WERI-Rb-1 (cell line): ENCODE data around the gene POLR2L.

Source experiments
- DNase-seq: peaks from one replicate; pipeline ENCODE4 v3.0.0-alpha.2; 2020
- H3K27ac ChIP-seq: fragments of 250-450 bp; sonication (Bioruptor Pico); 2 replicates; pipeline ENCODE4 v1.5.1; 2020; ENCODE audit warnings: mild to moderate bottlenecking, moderate library complexity
- H3K27me3 ChIP-seq: fragments of 250-450 bp; sonication (Bioruptor Pico); 2 replicates; pipeline ENCODE4 v1.5.1; 2021; ENCODE audit warnings: mild to moderate bottlenecking, low read depth, moderate library complexity; ENCODE audit not compliant: insufficient read depth, severe bottlenecking
- H3K36me3 ChIP-seq: fragments of 250-450 bp; sonication (Bioruptor Pico); 2 replicates; pipeline ENCODE4 v1.5.1; 2020; ENCODE audit warnings: mild to moderate bottlenecking, moderate library complexity
- H3K4me3 ChIP-seq: 2 replicates; pipeline ENCODE4 v1.5.1; 2011; ENCODE audit warnings: low read depth, mild to moderate bottlenecking, control low read depth, low read length
- H3K9me3 ChIP-seq: fragments of 250-450 bp; sonication (Bioruptor Pico); 2 replicates; pipeline ENCODE4 v1.5.1; 2021; ENCODE audit warnings: mild to moderate bottlenecking, moderate library complexity; ENCODE audit not compliant: severe bottlenecking
- CTCF ChIP-seq: IDR thresholded peaks from 2 replicates; pipeline ENCODE4 v1.5.1; 2011; ENCODE audit warnings: low read depth, mild to moderate bottlenecking, control low read depth, inconsistent platforms, low read length

POLR2L gene

GRCh38 chr11:867856-868358 is 25.6 kb upstream of the POLR2L start:
- Histone ChIP-seq H3K9me3 (no peaks in the 10 kb centered on the region), H3K27me3 (no peaks in the 10 kb centered on the region), H3K27ac (no peak overlapping the region), H3K4me3 (no peak overlapping the region), H3K36me3 (peaks cover 27% of the 10 kb centered on the region)
- TF ChIP-seq CTCF = no peak
- DNase-seq = no peak

GRCh38 chr11:866481-866880 is 24.2 kb upstream of the POLR2L start:
- no peak for TF ChIP-seq CTCF
- Histone ChIP-seq H3K27ac (no peak overlapping the region), H3K4me3 (no peak overlapping the region), H3K36me3 (peaks cover 27% of the 10 kb centered on the region), H3K9me3 (no peaks in the 10 kb centered on the region), H3K27me3 (no peaks in the 10 kb centered on the region)
- DNase-seq = no peak

GRCh38 chr11:865462-866430 is 23.4 kb upstream of the POLR2L start:
- Histone ChIP-seq H3K9me3 (no peaks in the 10 kb centered on the region), H3K4me3 (no peak overlapping the region), H3K36me3 (peaks cover 27% of the 10 kb centered on the region), H3K27ac (no peak overlapping the region), H3K27me3 (no peaks in the 10 kb centered on the region)
- TF ChIP-seq CTCF = no peak
- DNase-seq = no peak

DNA sequence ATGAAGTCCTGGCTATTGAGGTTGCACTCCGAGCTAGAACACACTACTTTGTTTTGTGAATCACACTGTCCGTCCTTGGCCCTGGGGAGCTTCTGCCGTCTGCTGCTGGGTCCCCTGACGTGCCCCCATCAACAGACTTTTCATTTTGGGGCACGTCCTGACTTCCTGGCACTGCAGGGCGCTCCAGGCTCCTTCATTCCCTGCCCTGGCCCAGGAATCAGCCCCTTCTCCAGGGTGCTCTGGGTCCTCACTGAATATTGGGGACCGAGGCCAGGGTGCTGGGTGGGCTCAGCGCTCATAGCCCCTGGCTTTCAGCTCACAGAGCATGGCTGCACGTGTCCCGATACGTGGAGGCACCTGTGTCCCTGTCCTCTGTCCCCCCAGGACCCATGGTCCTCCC is 22.6 kb upstream of the POLR2L start:
- no peak for DNase-seq
- no peaks in the 10 kb centered on the region for H3K27me3 ChIP-seq
- peaks cover 27% of the 10 kb centered on the region for H3K36me3 ChIP-seq
- H3K27ac ChIP-seq = no peak overlapping the region; the same call in 1 of the 2 replicates
- TF ChIP-seq CTCF = no peak
- H3K4me3 ChIP-seq = no peak overlapping the region
- H3K9me3 ChIP-seq = no peaks in the 10 kb centered on the region

- Histone ChIP-seq H3K4me3 (no peak overlapping the region), H3K27me3 (no peaks in the 10 kb centered on the region), H3K9me3 (no peaks in the 10 kb centered on the region), H3K36me3 (peaks cover 22% of the 10 kb centered on the region), H3K27ac (peak overlapping the region; percentile 82)
- no peak for TF ChIP-seq CTCF
- no peak for DNase-seq
These were observed 21.8 kb upstream of the POLR2L start for GRCh38 chr11:863910-864827.
